Measurements from ENCODE around the gene ADAMTS17.

The ADAMTS17 gene

GRCh38 chr15:100060276-100060926 is 281.4 kb downstream of the ADAMTS17 start:
- no peak for DNase-seq

DNA sequence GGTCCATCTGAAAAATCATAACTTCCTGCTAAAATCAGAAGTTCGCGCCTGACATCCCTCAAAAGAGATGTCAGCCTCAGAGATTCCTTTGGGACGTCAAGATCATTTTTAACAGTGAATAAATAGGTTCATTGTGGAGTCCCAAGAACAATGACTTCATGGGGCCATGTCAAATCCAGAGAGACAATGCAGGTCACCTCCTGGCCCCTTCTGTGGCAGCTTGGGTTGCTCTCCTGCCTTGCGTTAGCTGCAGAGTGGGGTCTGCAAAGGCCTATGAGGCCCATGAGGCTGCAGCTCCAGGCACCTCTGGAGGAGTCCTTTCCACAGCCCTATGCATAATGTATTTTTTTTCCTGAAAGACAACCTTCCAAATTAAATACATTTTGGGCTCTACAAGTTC is 282.3 kb downstream of the ADAMTS17 start:
- DNase-seq = no peak

DNA sequence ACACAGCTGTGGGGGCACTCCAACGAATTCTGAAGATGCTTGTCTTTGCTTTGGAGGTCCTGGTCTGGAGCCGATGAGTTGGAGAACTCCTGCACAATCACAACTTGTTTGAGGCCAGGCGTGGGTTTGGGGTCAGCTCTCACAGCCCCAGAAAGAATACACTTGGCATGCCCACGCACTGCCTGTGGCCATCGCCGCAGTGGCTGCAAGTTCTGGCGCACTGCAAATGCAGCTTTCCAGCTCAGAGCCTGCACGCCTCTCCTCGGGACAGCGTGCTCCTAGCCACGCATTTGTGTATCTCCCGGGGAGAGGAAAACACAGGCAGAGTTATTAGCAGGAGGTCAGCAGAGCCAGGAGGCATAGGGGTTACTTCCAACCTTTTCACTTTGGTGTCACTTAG is 282.7 kb downstream of the ADAMTS17 start:
- no peak for DNase-seq

DNA sequence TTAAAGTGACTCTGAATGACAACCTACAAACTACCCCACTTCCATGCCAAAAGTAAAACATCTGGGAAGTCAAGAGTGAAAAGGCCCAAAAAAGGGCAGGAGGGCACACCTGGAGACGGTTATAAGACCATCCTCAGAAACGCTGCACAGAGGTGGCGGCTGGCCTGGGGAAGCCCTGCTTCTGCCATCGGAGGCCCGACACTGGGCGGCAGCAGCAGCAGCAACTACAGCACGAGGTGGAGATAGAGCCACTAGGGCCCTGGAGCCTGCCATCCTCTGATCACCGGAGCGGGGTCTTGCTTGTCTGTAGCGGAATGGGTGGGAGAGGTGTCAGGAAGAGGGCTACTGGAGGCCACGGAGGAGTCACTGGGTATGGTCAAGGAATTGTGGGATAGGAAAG is 283.3 kb downstream of the ADAMTS17 start:
- no peak for DNase-seq

DNA sequence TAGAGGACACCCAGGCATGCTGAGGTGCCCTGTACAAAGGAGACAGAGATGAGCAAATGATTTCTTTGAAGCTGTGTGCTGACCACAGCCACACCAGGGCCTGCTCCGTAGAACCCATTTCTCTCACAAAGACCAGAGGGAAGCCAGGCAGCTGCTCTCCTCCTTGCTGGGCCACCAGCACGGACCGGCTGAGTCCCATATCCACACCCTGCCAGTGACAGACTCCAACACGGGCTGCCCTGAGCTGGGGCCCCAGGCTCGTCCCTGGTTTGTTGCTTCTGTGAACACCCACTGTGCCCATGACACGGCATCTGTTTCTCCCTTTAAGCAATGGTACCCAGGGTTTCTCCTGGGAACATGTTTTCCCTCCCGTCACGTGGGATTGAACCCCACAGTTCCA is 284.5 kb downstream of the ADAMTS17 start:
- DNase-seq = no peak

- DNase-seq = no peak
Observed at GRCh38 chr15:100056411-100057072, 285.2 kb downstream of the ADAMTS17 start.

GRCh38 chr15:100055821-100056220 is 286.0 kb downstream of the ADAMTS17 start:
- no peak for DNase-seq

- no peak for DNase-seq
Observed at GRCh38 chr15:100054539-100054938, 287.2 kb downstream of the ADAMTS17 start.

GRCh38 chr15:100053474-100054121 is 288.2 kb downstream of the ADAMTS17 start:
- no peak for DNase-seq

DNA sequence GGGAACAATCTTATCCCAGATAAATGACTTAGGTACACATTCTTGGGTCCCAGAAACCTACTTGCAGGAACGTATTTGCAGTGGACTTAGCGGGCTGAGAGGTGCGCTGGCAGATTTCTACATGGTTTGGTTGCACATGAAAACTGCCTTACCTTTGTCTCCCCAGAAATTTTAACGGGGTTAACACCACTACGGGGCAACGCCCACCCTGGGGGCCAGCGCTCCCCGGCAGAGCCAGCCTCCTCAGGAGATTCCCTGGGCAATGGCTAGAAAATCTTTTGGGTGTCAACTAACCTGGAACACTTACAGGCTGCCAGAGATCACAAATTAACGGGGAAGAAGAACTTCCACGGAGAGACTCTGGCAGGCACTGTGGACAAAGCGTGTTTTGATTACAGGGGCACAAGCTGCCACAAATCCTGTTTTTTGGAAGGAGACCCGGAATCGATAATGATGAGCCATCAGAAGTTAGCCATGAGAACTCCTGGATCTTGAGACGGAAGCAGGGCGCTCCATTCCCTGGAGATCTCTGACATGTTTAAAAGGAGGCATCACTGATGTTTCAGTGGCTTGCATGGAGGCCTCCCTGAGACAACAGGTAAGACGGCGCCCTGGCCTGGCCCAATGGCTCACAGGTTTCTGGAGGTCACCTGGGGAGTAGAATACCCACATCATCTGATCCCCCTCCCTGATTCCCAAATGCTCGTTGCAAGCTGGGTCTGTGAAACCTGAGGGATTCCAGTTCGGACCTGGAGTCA is 288.9 kb downstream of the ADAMTS17 start:
- no peak for DNase-seq

DNA sequence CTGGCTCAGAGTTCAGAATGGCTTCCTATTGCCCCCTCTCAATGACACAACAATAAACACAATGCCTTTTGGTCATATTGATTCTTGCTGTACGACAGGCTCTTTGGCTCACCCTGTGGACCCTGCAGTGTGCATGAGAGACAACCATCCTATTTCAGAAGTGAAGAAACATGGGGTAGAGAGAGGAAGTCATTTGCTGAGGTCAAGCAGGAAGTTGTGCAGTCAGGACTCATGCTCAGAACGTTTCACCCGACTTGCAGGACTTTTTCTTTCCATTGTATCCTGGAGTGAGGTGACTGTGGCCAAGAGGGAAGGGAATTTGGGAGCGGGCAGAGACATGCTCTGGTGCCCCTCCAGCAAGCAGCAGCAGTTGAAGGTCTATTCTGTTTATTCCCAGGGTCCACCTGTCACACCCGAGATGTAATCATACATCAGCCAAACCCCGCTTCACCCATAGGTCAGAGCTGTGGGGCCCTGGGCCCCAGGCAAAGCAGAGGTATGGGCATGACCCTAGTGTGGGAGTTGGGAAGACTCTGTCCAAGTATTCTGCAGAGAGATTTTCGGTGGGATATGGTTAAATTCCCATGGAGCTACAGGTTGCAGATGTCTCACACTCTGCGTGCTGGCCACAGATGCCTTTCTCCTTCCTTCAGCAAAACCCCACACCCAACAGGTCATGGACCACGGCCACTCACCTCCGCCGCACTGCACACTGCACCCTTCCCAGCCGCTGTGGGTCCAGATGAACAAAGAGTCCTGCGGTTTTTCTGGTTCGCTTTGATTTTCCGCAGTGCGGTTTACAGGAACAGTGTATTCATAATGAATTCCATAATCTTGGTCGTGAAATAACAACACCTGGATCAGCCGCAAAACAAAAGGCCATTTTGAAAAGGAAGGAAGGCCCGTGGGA is 290.6 kb downstream of the ADAMTS17 start:
- no peak for DNase-seq

DNA sequence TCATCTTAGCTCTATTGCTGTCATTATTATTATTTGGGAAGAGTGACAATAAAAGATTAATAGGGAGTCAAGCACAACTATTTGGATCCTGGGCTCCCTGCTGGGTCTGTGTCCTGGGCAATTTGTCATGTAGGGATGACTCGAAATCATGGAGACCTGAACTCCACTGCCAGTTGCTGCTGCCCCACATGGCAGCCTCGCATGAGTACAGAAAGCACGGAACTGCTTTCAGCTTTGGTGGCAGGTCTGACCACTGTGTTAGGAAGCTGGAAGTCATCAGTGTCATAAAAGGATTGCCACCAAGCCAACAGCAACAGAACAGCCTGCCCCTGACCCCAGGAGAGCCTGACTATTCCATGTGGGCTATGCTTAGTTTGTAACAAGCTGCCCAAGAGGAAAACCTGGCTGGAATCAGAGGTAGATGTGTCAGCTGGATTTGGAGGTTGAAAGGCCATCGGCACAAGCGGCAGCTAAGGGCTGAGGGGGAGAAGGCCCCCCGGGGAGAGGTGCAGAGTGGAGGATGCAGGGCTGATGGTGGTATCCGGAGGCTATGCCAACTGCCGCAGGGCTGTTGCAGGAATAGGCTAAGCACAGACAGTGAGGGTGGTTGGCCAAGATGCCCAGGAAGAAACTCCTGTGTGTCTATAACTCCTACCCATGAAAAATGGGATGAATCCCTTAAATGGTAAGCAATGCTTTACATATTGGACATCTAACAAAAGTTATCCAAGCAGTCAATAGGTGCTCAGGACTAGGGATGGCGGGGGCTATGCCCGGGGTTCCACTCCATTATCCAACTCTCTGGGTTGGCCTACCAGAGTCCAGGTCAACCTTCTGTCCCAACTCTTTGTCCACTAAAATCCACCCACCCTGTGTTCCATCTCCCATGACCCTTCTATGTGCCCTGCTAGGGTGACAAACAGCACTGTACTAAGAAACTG is 291.6 kb downstream of the ADAMTS17 start:
- no peak for DNase-seq

- no peak for DNase-seq
Observed at GRCh38 chr15:100049483-100049882, 292.3 kb downstream of the ADAMTS17 start.

DNA sequence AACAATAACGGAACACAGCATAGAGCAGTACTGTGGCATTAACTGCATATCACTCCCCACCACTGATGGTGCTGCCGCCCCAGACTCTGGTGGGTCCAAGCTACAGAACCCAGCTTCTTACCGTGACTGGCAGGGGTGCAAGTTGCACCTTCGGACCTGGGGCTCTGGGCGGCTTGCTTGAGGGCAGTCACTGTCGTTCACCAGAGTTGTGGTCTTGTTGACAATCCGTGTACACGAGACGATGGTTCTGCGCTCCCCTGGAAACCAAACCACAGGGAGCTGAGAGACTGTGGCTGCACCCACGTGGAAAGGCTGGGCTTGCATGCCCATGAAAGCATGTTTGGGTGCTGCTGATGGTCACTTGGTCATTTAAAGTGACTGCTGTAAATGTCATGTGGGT is 293.0 kb downstream of the ADAMTS17 start:
- DNase-seq = no peak

- no peak for DNase-seq
Observed at GRCh38 chr15:100043692-100044091, 298.1 kb downstream of the ADAMTS17 start.

DNA sequence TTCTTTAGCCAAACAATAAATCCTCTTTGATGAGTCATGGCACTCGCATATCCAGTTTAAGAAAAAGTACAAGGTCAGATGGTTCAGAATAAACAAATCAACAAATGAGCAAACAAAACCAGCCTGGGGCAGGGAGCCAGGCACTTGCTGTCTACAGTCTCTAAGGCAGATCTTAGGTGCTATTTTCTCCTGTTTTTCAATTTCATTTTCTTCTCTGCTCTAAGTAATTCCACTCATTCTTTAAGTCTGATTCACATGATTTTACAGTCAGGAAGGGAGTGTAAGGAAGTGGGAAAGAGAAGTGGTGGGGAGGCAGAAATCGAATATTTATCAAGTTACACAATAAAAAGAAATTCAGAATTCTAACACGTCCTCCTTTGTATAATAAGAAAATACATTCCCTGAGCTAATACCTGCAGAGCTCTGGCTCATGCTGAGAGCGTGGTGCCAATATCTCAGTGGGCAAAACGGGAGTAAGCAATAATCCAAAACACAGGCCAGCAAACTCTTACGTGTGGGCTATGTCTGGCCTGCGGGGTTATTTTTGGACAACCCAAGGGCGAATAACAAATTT is 298.6 kb downstream of the ADAMTS17 start:
- no peak for DNase-seq

DNA sequence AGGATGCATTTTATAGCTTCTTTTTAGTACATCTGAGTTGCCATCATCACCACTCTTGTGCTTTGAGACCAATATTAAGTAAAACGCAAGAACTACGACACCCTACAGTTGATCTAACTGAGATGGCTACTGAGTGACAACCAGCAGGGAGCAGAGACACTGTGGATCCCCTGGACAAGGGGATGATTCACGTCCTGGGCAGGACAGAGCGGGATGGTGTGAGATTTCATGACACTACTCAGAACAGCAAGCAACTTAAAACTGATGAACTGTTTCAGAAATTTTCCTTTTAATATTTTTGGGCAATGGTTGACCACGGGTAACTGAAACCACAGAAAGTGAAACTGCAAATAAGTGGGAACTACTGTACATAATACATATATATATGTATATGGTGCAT is 299.2 kb downstream of the ADAMTS17 start:
- no peak for DNase-seq

GRCh38 chr15:100041127-100041828 is 300.5 kb downstream of the ADAMTS17 start:
- no peak for DNase-seq

- DNase-seq = no peak
Observed at GRCh38 chr15:100039994-100040393, 301.8 kb downstream of the ADAMTS17 start.

GRCh38 chr15:100038736-100039135 is 303.0 kb downstream of the ADAMTS17 start:
- no peak for DNase-seq

Data from SHP77 treated with DMSO at 0.1 percent for 48 hours (cell line).